Measurements from ENCODE around the gene KLHL20.
"Not testable (repeated sequence)": the region's sequence is repeated elsewhere in the genome, so short reads cannot be mapped to it uniquely, and the experiment has no call there.

DNA sequence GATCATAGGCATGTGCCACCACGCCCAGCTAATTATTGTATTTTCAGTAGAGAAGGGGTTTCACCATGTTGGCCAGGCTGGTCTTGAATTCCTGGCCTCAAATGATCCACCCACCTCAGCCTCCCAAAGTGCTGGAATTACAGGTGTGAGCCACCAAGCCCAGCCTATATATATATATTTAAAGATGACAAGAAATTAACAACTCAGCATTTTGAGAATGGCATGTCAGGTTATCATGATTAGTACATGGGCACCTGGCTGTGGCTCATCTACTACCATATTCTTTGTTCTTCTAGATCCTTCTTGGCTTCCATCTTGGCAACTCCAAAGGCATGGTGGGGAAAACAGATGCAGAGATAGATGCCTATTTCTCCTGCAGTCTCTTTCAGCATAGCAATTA lies 85.2 kb downstream of the KLHL20 start:
- TF ChIP-seq, protein P1, sequence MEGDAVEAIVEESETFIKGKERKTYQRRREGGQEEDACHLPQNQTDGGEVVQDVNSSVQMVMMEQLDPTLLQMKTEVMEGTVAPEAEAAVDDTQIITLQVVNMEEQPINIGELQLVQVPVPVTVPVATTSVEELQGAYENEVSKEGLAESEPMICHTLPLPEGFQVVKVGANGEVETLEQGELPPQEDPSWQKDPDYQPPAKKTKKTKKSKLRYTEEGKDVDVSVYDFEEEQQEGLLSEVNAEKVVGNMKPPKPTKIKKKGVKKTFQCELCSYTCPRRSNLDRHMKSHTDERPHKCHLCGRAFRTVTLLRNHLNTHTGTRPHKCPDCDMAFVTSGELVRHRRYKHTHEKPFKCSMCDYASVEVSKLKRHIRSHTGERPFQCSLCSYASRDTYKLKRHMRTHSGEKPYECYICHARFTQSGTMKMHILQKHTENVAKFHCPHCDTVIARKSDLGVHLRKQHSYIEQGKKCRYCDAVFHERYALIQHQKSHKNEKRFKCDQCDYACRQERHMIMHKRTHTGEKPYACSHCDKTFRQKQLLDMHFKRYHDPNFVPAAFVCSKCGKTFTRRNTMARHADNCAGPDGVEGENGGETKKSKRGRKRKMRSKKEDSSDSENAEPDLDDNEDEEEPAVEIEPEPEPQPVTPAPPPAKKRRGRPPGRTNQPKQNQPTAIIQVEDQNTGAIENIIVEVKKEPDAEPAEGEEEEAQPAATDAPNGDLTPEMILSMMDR (IDR thresholded peaks at IDR 0.05; ENCODE audit: control extremely low read depth in 1 of 3, insufficient read depth in 1 of 3, low read depth in 1 of 3, low read length in 3 of 3): not testable (repeated sequence)
- not testable (repeated sequence) for TF ChIP-seq SP2 (IDR thresholded peaks at IDR 0.05; ENCODE audit: low read length); YY1 (IDR thresholded peaks at IDR 0.05; ENCODE audit: low read depth, low read length); CREB1 (IDR thresholded peaks at IDR 0.05); POLR2AphosphoS5 (IDR thresholded peaks at IDR 0.05; ENCODE audit: low read depth, low read length); EZH2 (IDR thresholded peaks at IDR 0.05; ENCODE audit: low read depth, low read length, severe bottlenecking); POLR2A (IDR thresholded peaks at IDR 0.05; ENCODE audit: control extremely low read depth in 1 of 2, low read depth in 2 of 2, low read length in 2 of 2); HDAC2 (IDR thresholded peaks at IDR 0.05; ENCODE audit: borderline replicate concordance in 1 of 2, low read depth in 2 of 2, low read length in 2 of 2); NRF1 (IDR thresholded peaks at IDR 0.05; ENCODE audit: low read depth, low read length); JUND (IDR thresholded peaks at IDR 0.05; ENCODE audit: low read length); RAD21 (IDR thresholded peaks at IDR 0.05 in 1 of 2, conservative IDR thresholded peaks at IDR 0.05 in 1 of 2; ENCODE audit: low read depth in 2 of 2, low read length in 2 of 2); ZNF274 (IDR thresholded peaks at IDR 0.05; ENCODE audit: borderline replicate concordance, extremely low read depth, low read length)
- TF ChIP-seq, protein P2, sequence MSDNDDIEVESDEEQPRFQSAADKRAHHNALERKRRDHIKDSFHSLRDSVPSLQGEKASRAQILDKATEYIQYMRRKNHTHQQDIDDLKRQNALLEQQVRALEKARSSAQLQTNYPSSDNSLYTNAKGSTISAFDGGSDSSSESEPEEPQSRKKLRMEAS (IDR thresholded peaks at IDR 0.05): not testable (repeated sequence)

Data from H1 (cell line).